Neural progenitor cell (in vitro differentiated cells): ENCODE data around the gene RER1. TPM values are rescaled to one million over a fixed set of nuclear protein-coding genes. Genes with fewer than 3 reads are reported as not detected.
A peak's percentile ranks its signal among the peaks of the same experiment; 100 is the strongest.

Experiments used
- DNase-seq: peaks from one replicate; pipeline ENCODE4 v3.0.0-alpha.2; 2016; ENCODE audit warnings: low spot score
- H2AFZ ChIP-seq: fragments of 200-600 bp; sonication (generic); replicated peaks from 2 replicates; pipeline ENCODE4 v1.6.1; 2016; ENCODE audit warnings: antibody characterized with exemption
- H3F3A ChIP-seq: fragments of 200-600 bp; sonication (generic); 2 replicates; pipeline ENCODE4 v1.6.1; 2016; ENCODE audit warnings: antibody characterized with exemption, low read depth
- H3K27ac ChIP-seq: fragments of 200-600 bp; sonication (generic); 2 replicates; pipeline ENCODE4 v1.5.1; 2016; ENCODE audit warnings: mild to moderate bottlenecking
- H3K27me3 ChIP-seq: fragments of 200-600 bp; sonication (generic); 2 replicates; pipeline ENCODE4 v1.6.1; 2016; ENCODE audit warnings: mild to moderate bottlenecking, moderate library complexity
- H3K36me3 ChIP-seq: fragments of 200-600 bp; sonication (generic); 2 replicates; pipeline ENCODE4 v1.5.1; 2016
- H3K4me1 ChIP-seq: fragments of 200-600 bp; sonication (generic); 2 replicates; pipeline ENCODE4 v1.6.1; 2016; ENCODE audit warnings: mixed run types
- H3K4me2 ChIP-seq: fragments of 200-600 bp; sonication (generic); 2 replicates; pipeline ENCODE4 v1.6.1; 2016
- H3K4me3 ChIP-seq: fragments of 200-600 bp; sonication (generic); 2 replicates; pipeline ENCODE4 v1.5.1; 2016
- H3K79me2 ChIP-seq: fragments of 200-600 bp; sonication (generic); 2 replicates; pipeline ENCODE4 v1.6.1; 2016; ENCODE audit warnings: low read depth
- H3K9ac ChIP-seq: fragments of 200-600 bp; sonication (generic); 2 replicates; pipeline ENCODE4 v1.6.1; 2016
- H3K9me3 ChIP-seq: fragments of 200-600 bp; sonication (generic); 2 replicates; pipeline ENCODE4 v1.5.1; 2016; ENCODE audit warnings: low read depth
- H4K20me1 ChIP-seq: fragments of 200-600 bp; sonication (generic); 2 replicates; pipeline ENCODE4 v1.6.1; 2016; ENCODE audit warnings: low read depth
- H3K27ac Mint-ChIP-seq: 3 replicates; pipeline ENCODE4 v1.8.0; 2021; ENCODE audit warnings: mixed read lengths
- H3K27me3 Mint-ChIP-seq: 2 replicates; pipeline ENCODE4 v1.8.0; 2022; ENCODE audit warnings: low read depth, mild to moderate bottlenecking, inconsistent platforms, moderate library complexity, mixed read lengths; ENCODE audit not compliant: insufficient read depth
- H3K36me3 Mint-ChIP-seq: 3 replicates; pipeline ENCODE4 v1.8.0; 2021; ENCODE audit warnings: mixed read lengths
- H3K4me1 Mint-ChIP-seq: 3 replicates; pipeline ENCODE4 v1.8.0; 2021; ENCODE audit warnings: mixed read lengths
- H3K4me3 Mint-ChIP-seq: 3 replicates; pipeline ENCODE4 v1.8.0; 2021; ENCODE audit warnings: mild to moderate bottlenecking, moderate library complexity, mixed read lengths
- H3K9me3 Mint-ChIP-seq: 3 replicates; pipeline ENCODE4 v1.8.0; 2020; ENCODE audit warnings: mixed read lengths
- CTCF ChIP-seq: fragments of 200-600 bp; sonication (generic); IDR thresholded peaks from 2 replicates; pipeline ENCODE4 v1.5.1; 2017; ENCODE audit warnings: antibody characterized with exemption, mild to moderate bottlenecking
- EZH2 ChIP-seq: fragments of 200-600 bp; sonication (generic); IDR thresholded peaks from 2 replicates; pipeline ENCODE4 v1.6.1; 2017; ENCODE audit warnings: antibody characterized with exemption, mild to moderate bottlenecking, moderate library complexity
- EZH2phosphoT487 ChIP-seq: fragments of 200-600 bp; sonication (generic); IDR thresholded peaks from 2 replicates; pipeline ENCODE4 v1.6.1; 2017; ENCODE audit warnings: antibody characterized with exemption
- total RNA-seq: library from RNA; depleted of rRNA; stranded (reverse); fragments of >200 nt; gene quantifications from 2 replicates; pipeline ENCODE4 v1.2.3, GENCODE V29; 2015; ENCODE audit warnings: low replicate concordance

RER1 gene
- total RNA-seq, 1 donor from 2014 or later, result 39.1 TPM

GRCh38 chr1:2411801-2412394 lies 20.3 kb downstream of the RER1 start:
- Histone ChIP-seq H2AFZ (peak overlapping the region; percentile 85), H3F3A (peaks cover 8% of the 10 kb centered on the region), H3K79me2 (peaks cover 16% of the 10 kb centered on the region), H3K27me3 (no peaks in the 10 kb centered on the region), H3K27ac (no peak overlapping the region), H3K4me1 (peaks cover 18% of the 10 kb centered on the region), H3K36me3 (no peaks in the 10 kb centered on the region), H3K9ac (peak overlapping the region; percentile 81), H3K4me3 (peak overlapping the region; percentile 97), H3K4me2 (peak overlapping the region; percentile 100), H3K9me3 (no peaks in the 10 kb centered on the region), H4K20me1 (peaks cover 6% of the 10 kb centered on the region)
- Mint-ChIP-seq H3K27me3 (peaks cover 8% of the 10 kb centered on the region), H3K9me3 (no peaks in the 10 kb centered on the region), H3K36me3 (peaks cover 6% of the 10 kb centered on the region), H3K4me1 (peaks cover 17% of the 10 kb centered on the region), H3K4me3 (peak overlapping the region; percentile 91), H3K27ac (no peak overlapping the region)
- TF ChIP-seq EZH2 (no peak), CTCF (no peak), EZH2phosphoT487 (no peak)
- DNase-seq, result no peak

GRCh38 chr1:2412395-2412772 lies 20.7 kb downstream of the RER1 start, which contains the start of gene PEX10:
PEX10 (minus strand) TSS chr1:2412564; CDS start chr1:2412502, 62 bp downstream.
- Mint-ChIP-seq H3K4me1 (peaks cover 17% of the 10 kb centered on the region), H3K36me3 (peaks cover 6% of the 10 kb centered on the region), H3K9me3 (no peaks in the 10 kb centered on the region), H3K27me3 (peaks cover 9% of the 10 kb centered on the region), H3K27ac (no peak within 1 kb of the TSS), H3K4me3 (peak within 1 kb of the TSS; percentile 91)
- H3K4me3 ChIP-seq, result peak within 1 kb of the TSS; percentile 97
- no peaks in the 10 kb centered on the region for H3K36me3 ChIP-seq
- peaks cover 16% of the 10 kb centered on the region for H3K79me2 ChIP-seq
- H3K27me3 ChIP-seq, result peaks cover under 1% of the 10 kb centered on the region
- no peaks in the 10 kb centered on the region for H3K9me3 ChIP-seq
- TF ChIP-seq EZH2phosphoT487 (no peak), CTCF (no peak), EZH2 (no peak)
- peak within 1 kb of the TSS; percentile 85 for H2AFZ ChIP-seq
- H3F3A ChIP-seq, result peaks cover 8% of the 10 kb centered on the region
- peak; percentile 99 for DNase-seq
- H4K20me1 ChIP-seq, result peaks cover 6% of the 10 kb centered on the region
- peak within 1 kb of the TSS; percentile 100 for H3K4me2 ChIP-seq
- peaks cover 18% of the 10 kb centered on the region for H3K4me1 ChIP-seq
- H3K9ac ChIP-seq, result peak within 1 kb of the TSS; percentile 81
- H3K27ac ChIP-seq, result no peak within 1 kb of the TSS

GRCh38 chr1:2412773-2413494 lies 21.3 kb downstream of the RER1 start:
- DNase-seq, result peak; percentile 83
- no peaks in the 10 kb centered on the region for H3K9me3 Mint-ChIP-seq
- Histone ChIP-seq H3K4me1 (peaks cover 18% of the 10 kb centered on the region), H3K36me3 (no peaks in the 10 kb centered on the region), H3K27me3 (peaks cover 6% of the 10 kb centered on the region), H3K9me3 (no peaks in the 10 kb centered on the region), H2AFZ (no peak overlapping the region), H4K20me1 (peaks cover 6% of the 10 kb centered on the region), H3K27ac (no peak overlapping the region), H3K4me2 (peak overlapping the region; percentile 93), H3K4me3 (peak overlapping the region; percentile 97), H3K9ac (peak overlapping the region; percentile 24), H3F3A (peaks cover 8% of the 10 kb centered on the region), H3K79me2 (peaks cover 16% of the 10 kb centered on the region)
- H3K27ac Mint-ChIP-seq, result no peak overlapping the region
- H3K4me3 Mint-ChIP-seq, result peak overlapping the region; percentile 83
- peaks cover 17% of the 10 kb centered on the region for H3K4me1 Mint-ChIP-seq
- TF ChIP-seq EZH2phosphoT487, result no peak
- TF ChIP-seq EZH2, result no peak
- no peak for TF ChIP-seq CTCF
- H3K36me3 Mint-ChIP-seq, result peaks cover 6% of the 10 kb centered on the region
- H3K27me3 Mint-ChIP-seq, result peaks cover 9% of the 10 kb centered on the region
